HT1080 (cell line): ENCODE measurements around the gene SPRR2F. TPM values are rescaled to one million over a fixed set of nuclear protein-coding genes. Genes with fewer than 3 reads are reported as not detected.
"Not testable (repeated sequence)": the region's sequence is repeated elsewhere in the genome, so short reads cannot be mapped to it uniquely, and the experiment has no call there.

ENCODE experiments used
- DNase-seq: peaks from one replicate; pipeline ENCODE4 v3.0.0-alpha.2; 2015; ENCODE audit warnings: low read depth
- polyA plus RNA-seq, 2 experiments: library from polyadenylated mRNA; depleted of rRNA; stranded (reverse); fragments of >200 nt; gene quantifications; 2 replicates each; pipeline ENCODE4 v1.2.3, GENCODE V29; 2015
- total RNA-seq: library from RNA; depleted of rRNA; stranded (reverse); fragments of >200 nt; shearing (Covaris generic); gene quantifications from 2 replicates; pipeline ENCODE4 v1.2.3, GENCODE V29; 2014; rRNA removed

The SPRR2F gene, protein sequence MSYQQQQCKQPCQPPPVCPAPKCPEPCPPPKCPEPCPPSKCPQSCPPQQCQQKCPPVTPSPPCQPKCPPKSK
- not detected in 2 replicates for total RNA-seq
- not detected in 2 replicates for polyA plus RNA-seq (2015; cell fraction: cytosol; rRNA removed)
- not detected in 2 replicates for polyA plus RNA-seq (2015; cell fraction: nucleus; rRNA removed)

DNA sequence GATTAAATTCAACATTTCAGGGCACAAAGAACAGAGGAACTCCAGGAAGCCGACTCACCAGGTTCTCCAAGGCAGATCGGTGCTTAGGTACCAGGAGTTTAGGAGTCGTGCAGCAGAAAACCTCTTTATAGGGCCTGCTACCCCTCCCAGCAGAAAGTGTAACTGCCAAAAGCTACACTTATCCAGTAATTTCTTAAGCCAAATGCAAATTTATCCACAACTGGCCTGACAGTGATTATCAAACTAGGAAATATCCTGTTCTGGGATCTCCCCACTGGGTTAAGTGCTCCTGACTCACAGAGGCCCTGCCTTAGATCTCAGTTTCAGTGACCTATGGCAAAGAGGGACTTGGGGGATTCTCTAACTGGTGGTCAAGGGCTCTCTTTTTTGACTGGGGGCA is at the start of gene SPRR2F:
SPRR2F (minus strand) TSS at position 101 of the 400 bp plus-strand sequence. CDS start 783 bp downstream, outside the sequence.
- no peak for DNase-seq

DNA sequence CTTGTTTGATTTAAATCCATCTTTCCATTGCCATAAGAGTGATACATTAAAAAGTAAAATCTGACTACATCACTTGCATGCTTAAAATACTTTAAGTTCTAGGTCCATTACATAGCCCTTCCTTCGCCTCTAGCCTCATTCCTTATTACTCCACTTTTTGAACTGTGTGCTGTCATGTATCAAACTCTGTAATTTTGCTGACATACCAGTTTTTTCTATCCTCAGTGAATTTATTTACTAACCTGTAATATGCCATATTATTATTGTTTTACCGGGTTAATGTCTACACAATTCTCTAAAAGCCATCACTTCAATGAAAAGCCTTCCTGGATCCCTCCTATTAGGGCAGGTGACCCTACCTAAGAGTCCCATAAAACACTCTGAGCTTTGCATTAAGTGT is 42.2 kb upstream of the SPRR2F start:
- DNase-seq = no peak

DNA sequence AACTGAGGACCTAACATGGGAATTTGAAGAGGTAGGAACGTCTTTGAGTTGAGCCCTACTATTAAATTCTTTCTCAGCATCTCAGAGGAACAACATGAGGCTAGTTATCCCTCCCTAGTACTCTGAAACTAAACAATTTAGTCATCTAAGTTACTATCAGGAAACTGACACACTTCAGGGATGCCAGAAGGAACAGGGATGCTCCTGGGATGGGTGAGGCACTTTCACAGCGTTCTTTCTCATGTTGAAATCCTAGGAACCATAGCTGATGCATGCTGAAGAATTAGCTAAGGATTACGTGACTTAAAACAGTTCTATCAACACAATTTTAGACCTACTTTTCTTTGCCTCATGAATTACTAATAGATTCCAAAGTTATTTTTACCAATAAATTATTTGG is 39.2 kb upstream of the SPRR2F start:
- no peak for DNase-seq

- DNase-seq = no peak
Measured at GRCh38 chr1:153150846-153151245, 37.5 kb upstream of the SPRR2F start, which contains the start of gene SPRR2G. SPRR2G (minus strand) TSS chr1:153150890; CDS start chr1:153150110, 780 bp downstream.

- DNase-seq = peak; percentile 6
Measured at GRCh38 chr1:153141377-153141776, 28.1 kb upstream of the SPRR2F start.

- DNase-seq = no peak
Measured at GRCh38 chr1:153140484-153140883, 27.2 kb upstream of the SPRR2F start.

DNA sequence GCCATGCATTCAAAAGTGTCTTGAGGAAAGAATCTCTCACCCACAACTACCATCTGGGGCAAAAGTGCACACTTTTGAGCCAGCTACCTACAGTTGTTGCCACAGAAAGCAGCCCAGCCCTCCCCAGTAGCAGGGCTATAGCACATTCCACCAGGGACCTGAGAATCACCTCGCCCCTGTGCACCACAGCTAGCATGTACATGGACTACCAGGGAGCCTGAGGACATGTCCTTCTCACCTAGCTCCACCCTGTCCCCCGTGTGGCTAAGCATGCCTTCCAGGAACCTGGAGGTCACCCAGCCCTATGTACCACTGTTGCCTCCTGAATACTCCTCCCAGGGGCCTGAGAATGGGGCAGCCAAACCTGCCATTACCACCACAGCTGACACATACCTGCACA is 20.4 kb upstream of the SPRR2F start:
- no peak for DNase-seq

GRCh38 chr1:153133267-153133666 is 20.0 kb upstream of the SPRR2F start:
- DNase-seq = no peak

DNA sequence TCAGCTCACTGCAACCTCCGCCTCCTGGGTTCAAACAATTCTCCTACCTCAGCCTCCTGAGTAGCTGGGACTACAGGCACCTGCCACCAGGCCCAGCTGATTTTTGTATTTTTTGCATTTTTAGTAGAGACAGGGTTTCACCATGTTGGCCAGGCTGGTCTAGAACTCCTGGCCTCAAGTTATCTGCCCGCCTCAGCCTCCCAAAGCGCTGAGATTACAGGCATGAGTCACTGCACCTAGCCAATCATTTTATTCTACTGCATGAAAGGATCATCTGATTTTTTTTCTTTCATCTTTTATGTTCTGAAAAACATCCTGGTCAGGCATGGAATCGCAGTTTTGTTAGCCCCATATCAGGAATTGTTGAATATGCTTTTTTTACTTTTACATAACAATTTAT is 15.4 kb upstream of the SPRR2F start:
- not testable (repeated sequence) for DNase-seq

GRCh38 chr1:153127296-153127695 is 14.0 kb upstream of the SPRR2F start:
- DNase-seq = no peak

- no peak for DNase-seq
Measured at GRCh38 chr1:153125536-153125935, 12.2 kb upstream of the SPRR2F start.

GRCh38 chr1:153123793-153124192 is 10.5 kb upstream of the SPRR2F start:
- DNase-seq = not testable (repeated sequence)

DNA sequence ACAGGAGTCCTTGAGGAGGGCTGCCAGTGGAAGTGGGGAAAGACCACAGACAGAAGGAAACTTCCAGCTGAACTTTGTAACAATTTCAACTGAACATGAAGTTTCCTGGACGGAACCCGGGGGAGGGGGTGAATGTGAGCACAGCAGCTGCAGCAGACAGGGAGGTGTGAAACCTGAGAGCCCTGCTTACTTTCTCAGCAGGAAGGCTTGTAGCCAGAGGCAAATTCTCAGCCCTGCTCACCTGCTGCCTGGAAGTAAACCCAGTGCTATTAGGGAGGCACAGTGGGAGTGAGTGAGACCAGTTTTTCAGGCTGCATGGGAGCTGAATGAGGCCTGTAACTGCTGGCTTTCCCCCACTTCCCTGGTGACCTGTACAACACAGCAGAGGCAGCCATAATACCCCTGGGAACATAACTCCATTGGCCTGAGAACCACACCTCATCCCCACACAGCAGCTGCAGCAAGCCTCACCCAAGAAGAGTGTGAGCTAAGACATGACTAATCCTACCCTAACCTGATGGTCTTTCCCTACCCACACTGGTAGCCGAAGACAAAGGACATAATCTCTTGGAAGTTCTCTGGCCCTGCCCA is 9.6 kb upstream of the SPRR2F start:
- peak; percentile 61 for DNase-seq

DNA sequence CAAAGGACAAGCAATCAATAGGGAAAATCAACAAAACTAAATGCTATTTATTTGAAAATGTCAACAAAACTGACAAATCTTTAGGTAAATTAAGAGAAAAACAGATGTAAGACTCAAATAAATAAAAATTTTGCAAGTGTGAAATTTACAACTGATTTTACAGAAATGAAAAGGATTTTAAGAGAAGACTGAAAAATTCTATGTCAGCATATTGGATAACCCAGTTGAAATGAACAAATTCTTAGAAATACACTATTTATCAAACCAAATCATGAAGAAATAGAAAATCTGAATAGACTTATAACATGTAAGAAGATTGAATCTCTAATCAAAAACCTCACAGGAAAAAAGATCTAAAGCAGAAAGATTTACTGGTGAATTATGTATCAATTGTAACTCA is 7.6 kb upstream of the SPRR2F start:
- DNase-seq = no peak

DNA sequence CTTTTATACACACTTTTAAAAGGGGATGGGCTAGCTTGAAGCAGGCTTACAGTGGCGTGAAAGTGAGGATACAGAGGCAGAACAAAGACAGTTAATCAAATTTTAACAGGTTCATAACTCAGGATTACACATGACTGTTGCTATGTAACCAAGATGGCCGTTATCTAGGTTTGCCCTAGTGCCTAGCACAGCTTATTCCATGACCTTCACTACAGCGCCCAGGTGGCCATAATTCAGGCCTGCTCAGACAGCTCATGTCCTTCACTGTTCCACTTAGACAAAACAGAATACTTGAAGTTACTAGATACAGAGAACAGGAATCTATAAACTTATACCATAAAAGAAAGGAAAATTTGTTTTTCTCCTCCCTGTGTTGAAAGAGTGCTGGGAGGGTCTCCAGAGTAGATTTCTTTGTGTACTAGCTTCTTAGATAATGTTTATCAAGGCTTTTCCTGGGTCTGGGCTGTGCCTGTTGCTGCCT is 6.2 kb upstream of the SPRR2F start:
- no peak for DNase-seq

GRCh38 chr1:153115264-153115663 is 1.9 kb upstream of the SPRR2F start:
- not testable (repeated sequence) for DNase-seq

DNA sequence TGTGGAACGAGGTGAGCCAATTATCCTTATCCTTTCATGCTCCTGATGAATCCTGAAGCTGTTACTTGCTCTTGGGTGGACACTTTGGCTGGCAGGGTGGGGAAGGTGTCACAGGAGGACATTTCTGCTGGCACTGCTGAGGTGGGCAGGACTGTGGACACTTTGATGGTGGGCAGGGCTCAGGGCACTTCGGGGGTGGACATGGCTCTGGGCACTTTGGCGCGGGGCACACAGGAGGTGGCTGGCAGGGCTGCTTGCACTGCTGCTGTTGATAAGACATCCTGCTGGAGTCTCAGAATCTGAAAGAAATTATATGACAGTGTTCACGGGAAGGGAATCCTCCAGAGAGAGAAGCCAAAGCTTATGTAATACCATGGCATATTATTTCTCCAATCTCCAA is 862 bp downstream of the SPRR2F start:
- not testable (repeated sequence) for DNase-seq

- peak; percentile 97 for DNase-seq
Measured at GRCh38 chr1:153100245-153100644, 13.1 kb downstream of the SPRR2F start.

DNA sequence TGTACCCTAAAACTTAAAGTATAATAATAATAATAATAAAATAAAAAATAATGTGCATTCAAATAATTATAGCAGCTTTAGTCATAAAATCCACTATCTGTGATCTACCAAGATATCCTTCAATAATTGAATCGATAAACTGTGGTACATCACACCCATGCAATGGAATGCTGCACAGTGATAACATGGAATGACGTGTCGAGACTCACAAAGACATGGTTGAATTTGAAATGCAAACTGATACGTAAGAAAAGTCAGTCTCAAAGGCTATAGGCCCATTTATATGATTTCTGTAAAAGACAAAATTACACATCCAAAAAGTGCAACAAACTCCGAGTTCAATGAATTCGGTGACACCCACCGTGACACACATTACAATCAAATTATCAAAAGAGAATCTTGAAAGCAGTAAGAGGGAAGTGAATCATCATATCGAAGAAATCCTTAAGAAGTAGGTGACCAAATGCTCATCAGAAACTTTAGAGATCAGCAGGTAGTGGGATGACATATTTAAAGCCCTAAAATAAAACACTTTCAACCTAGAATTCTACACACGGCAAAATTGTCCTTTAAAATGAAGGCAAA is 13.8 kb downstream of the SPRR2F start:
- DNase-seq = peak; percentile 34

- DNase-seq = no peak
Measured at GRCh38 chr1:153095764-153096163, 17.6 kb downstream of the SPRR2F start.

- no peak for DNase-seq
Measured at GRCh38 chr1:153094426-153094825, 18.9 kb downstream of the SPRR2F start, which contains the start of gene SPRR2E. SPRR2E (minus strand) TSS chr1:153094526; CDS start chr1:153093751, 775 bp downstream.

DNA sequence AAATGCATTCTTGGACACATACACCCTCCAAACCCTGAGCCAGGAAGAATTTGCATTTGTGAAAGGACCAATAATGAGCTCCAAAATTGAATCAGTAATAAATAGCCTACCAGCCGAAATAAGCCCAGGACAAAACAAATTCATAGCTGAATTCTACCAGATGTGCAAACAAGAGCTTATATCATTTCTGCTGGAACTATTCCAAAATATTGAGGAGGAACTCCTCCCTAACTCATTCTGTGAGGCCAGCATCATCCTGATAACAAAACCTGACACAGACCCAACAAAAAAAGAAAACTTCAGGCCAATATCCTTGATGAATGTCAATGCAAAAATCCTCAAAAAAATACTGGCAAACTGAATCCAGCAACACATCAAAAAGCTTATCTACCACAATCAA is 25.7 kb downstream of the SPRR2F start:
- DNase-seq = no peak

GRCh38 chr1:153081736-153082135 is 31.6 kb downstream of the SPRR2F start:
- DNase-seq = peak; percentile 8
